Amniotic stem cell (primary cell): ENCODE data around the gene CDY2B.
"Not testable (repeated sequence)": the region's sequence is repeated elsewhere in the genome, so short reads cannot be mapped to it uniquely, and the experiment has no call there.

Experiments
- DNase-seq: peaks from one replicate; lab custom pipeline; 2025; lab: John Stamatoyannopoulos, UW

CDY2B gene

GRCh38 chrY:17880120-17880519 lies at the start of gene CDY2B:
CDY2B (minus strand) TSS chrY:17880220; CDS start chrY:17879892, 328 bp downstream.
- not testable (repeated sequence) for DNase-seq

GRCh38 chrY:17908009-17908408 lies 28.0 kb upstream of the CDY2B start:
- not testable (repeated sequence) for DNase-seq

GRCh38 chrY:17907351-17907750 lies 27.3 kb upstream of the CDY2B start:
- DNase-seq: not testable (repeated sequence)

GRCh38 chrY:17881697-17882096 lies 1.7 kb upstream of the CDY2B start:
- not testable (repeated sequence) for DNase-seq

GRCh38 chrY:17876767-17877166 lies 3.3 kb downstream of the CDY2B start:
- not testable (repeated sequence) for DNase-seq

- not testable (repeated sequence) for DNase-seq
These were observed 4.6 kb downstream of the CDY2B start for GRCh38 chrY:17875401-17875800.

GRCh38 chrY:17871194-17871903 lies 8.7 kb downstream of the CDY2B start:
- DNase-seq: not testable (repeated sequence)

GRCh38 chrY:17870737-17871136 lies 9.3 kb downstream of the CDY2B start:
- not testable (repeated sequence) for DNase-seq

GRCh38 chrY:17867850-17868249 lies 12.2 kb downstream of the CDY2B start:
- DNase-seq: not testable (repeated sequence)

GRCh38 chrY:17860634-17861033 lies 19.4 kb downstream of the CDY2B start:
- DNase-seq: not testable (repeated sequence)

- DNase-seq: not testable (repeated sequence)
These were observed 22.8 kb downstream of the CDY2B start for GRCh38 chrY:17856963-17857848.

- not testable (repeated sequence) for DNase-seq
These were observed 23.5 kb downstream of the CDY2B start for GRCh38 chrY:17856508-17856907.

- DNase-seq: not testable (repeated sequence)
These were observed 30.9 kb downstream of the CDY2B start for GRCh38 chrY:17849131-17849530.

- not testable (repeated sequence) for DNase-seq
These were observed 47.9 kb downstream of the CDY2B start for GRCh38 chrY:17832149-17832548.
